Ovary (tissue), 9 donors: ENCODE results near the gene CLDN24. TPM values are rescaled to one million over a fixed set of nuclear protein-coding genes. Genes with fewer than 3 reads are reported as not detected.

ENCODE experiments used
- DNase-seq, 5 donors: peaks; one replicate each; pipeline ENCODE4 v3.0.0-alpha.2; 2019 to 2020
- H3K27ac ChIP-seq, 2 donors: fragments of 200-600 bp; one replicate each; pipeline versions ENCODE4 v1.5.1 to v1.8.0; 2019 to 2022
- H3K27me3 ChIP-seq: fragments of 200-600 bp; one replicate; pipeline ENCODE4 v1.8.0; 2022
- H3K36me3 ChIP-seq: fragments of 200-600 bp; sonication (generic); one replicate; pipeline ENCODE4 v1.5.1; 2019
- H3K4me1 ChIP-seq: one replicate; pipeline ENCODE4 v1.8.1; 2013; ENCODE audit warnings: mild to moderate bottlenecking, moderate library complexity; ENCODE audit not compliant: insufficient read depth
- H3K4me3 ChIP-seq: fragments of 200-600 bp; sonication (generic); one replicate; pipeline ENCODE4 v1.5.1; 2017
- H3K9me3 ChIP-seq, 2 donors: fragments of 200-600 bp in 1 of 2; sonication (generic) in 1 of 2; one replicate each; pipeline versions ENCODE4 v1.5.1 to v1.8.1; 2013 to 2019; ENCODE audit warnings: mild to moderate bottlenecking in 1 of 2, moderate library complexity in 1 of 2
- CTCF ChIP-seq, 3 donors: fragments of 450-650 bp in 2 of 3; fragments of 200-600 bp in 1 of 3; IDR thresholded peaks; one replicate each; pipeline versions ENCODE4 v1.5.1 to v1.8.0; 2016 to 2022; ENCODE audit warnings: antibody characterized with exemption in 3 of 3, mild to moderate bottlenecking in 1 of 3
- EP300 ChIP-seq: sonication (generic); formaldehyde crosslinking; IDR thresholded peaks from one replicate; pipeline ENCODE4 v1.6.1; 2017; ENCODE audit warnings: antibody characterized with exemption
- POLR2A ChIP-seq: fragments of 450-650 bp; IDR thresholded peaks from one replicate; pipeline ENCODE4 v1.6.1; 2017; ENCODE audit warnings: antibody characterized with exemption, mild to moderate bottlenecking, moderate library complexity
- WGBS, 3 donors: extraction: QIAGEN DNeasy Blood & Tissue Kit in 1 of 3; methylation state at CpG; one replicate each; pipeline versions ENCODE4 v1.1.5 to v1.1.7; 2013 to 2017; 5-methylcytosine and 5-hydroxymethylcytosine counted together
- intact Hi-C, 4 donors: fragments of 100-400 bp; cut with DNase I; formaldehyde crosslinking; loops; one replicate each; pipeline versions ENCODE4 v1.11.0 to v1.15.1; 2022 to 2023
- polyA plus RNA-seq, 2 donors: library from polyadenylated mRNA; stranded (reverse); fragments of 200-250 nt in 1 of 2; fragments of 350-450 nt in 1 of 2; fragmentation: Illumina TruSeq in 1 of 2; extraction: RNeasy Lipid Tissue Mini Kit (QIAGEN cat#74804) in 1 of 2; gene quantifications; one replicate each; pipeline ENCODE4 v1.2.3, GENCODE V29; 2013 to 2014
- total RNA-seq, 7 donors: library from RNA; depleted of rRNA in 2 of 7; stranded (reverse); fragments of >200 nt in 2 of 7; fragmentation: NEBNext Ultra II Directional in 3 of 7; extraction: Animal tissue kit (Norgen Biotek cat#: 25700) in 3 of 7; gene quantifications; one replicate each; pipeline versions ENCODE4 v1.1.0 to v1.2.4, GENCODE V29; 2016 to 2023
- donor health status: DM: no; HTN: no; CAD: no; lungs with moderate emphysema.
- donor health status: DM: no; HTN: no; CAD: no.
- donor health status: Bipolar disorder and iron deficiency.
- donor health status: DM: yes; HTN: yes; CAD: no.
- donor health status: DM: no; HTN: no; CAD: no.
- donor health status: DM: yes; HTN: yes; CAD: no.

Gene CLDN24
- total and polyA plus RNA-seq, 9 donors, result not detected

GRCh38 chr4:183337833-183338232 lies 15.6 kb upstream of the CLDN24 start:
- Histone ChIP-seq H3K27ac (no peak overlapping the region), H3K4me3 (no peak overlapping the region), H3K9me3 (no peaks in the 10 kb centered on the region), H3K27me3 (no peaks in the 10 kb centered on the region), H3K36me3 (no peaks in the 10 kb centered on the region), H3K4me1 (peaks cover 2% of the 10 kb centered on the region)
- intact Hi-C loops, result no loop called here
- DNase-seq, result no peak
- TF ChIP-seq EP300, result no peak
- TF ChIP-seq POLR2A, result no peak
- no peak for TF ChIP-seq CTCF (IDR thresholded peaks at IDR 0.05)
- 79 to 92% (median 81%) methylated on average over 7 of the region's 7 CpGs for WGBS, 3 donors

- H3K4me1 ChIP-seq, result no peaks in the 10 kb centered on the region
- no peak for TF ChIP-seq POLR2A
- TF ChIP-seq EP300, result no peak
- TF ChIP-seq CTCF (IDR thresholded peaks at IDR 0.05), result no peak
- no peak overlapping the region for H3K27ac ChIP-seq
- no peaks in the 10 kb centered on the region for H3K27me3 ChIP-seq
- WGBS, 3 donors, result 83 to 85% (median 84%) methylated on average over 9 of the region's 9 CpGs
- intact Hi-C loops, result no loop called here
- no peak for DNase-seq
- no peaks in the 10 kb centered on the region for H3K9me3 ChIP-seq
- no peak overlapping the region for H3K4me3 ChIP-seq
- no peaks in the 10 kb centered on the region for H3K36me3 ChIP-seq
Observed at GRCh38 chr4:183337349-183337748, 15.1 kb upstream of the CLDN24 start.

- no peak overlapping the region for H3K4me3 ChIP-seq
- H3K9me3 ChIP-seq, result no peaks in the 10 kb centered on the region
- no peak for DNase-seq
- no peak overlapping the region for H3K27ac ChIP-seq
- no peaks in the 10 kb centered on the region for H3K36me3 ChIP-seq
- no peaks in the 10 kb centered on the region for H3K27me3 ChIP-seq
- no peaks in the 10 kb centered on the region for H3K4me1 ChIP-seq
- WGBS, 3 donors, result 68 to 69% (median 68%) methylated on average over 3 of the region's 3 CpGs
- TF ChIP-seq EP300 (no peak), CTCF (IDR thresholded peaks at IDR 0.05) (no peak)
- intact Hi-C loops, result no loop called here
Observed at GRCh38 chr4:183335369-183335940, 13.2 kb upstream of the CLDN24 start.

GRCh38 chr4:183333983-183334382 lies 11.8 kb upstream of the CLDN24 start:
- H3K4me1 ChIP-seq, result no peaks in the 10 kb centered on the region
- 88 to 90% (median 89%) methylated on average over 6 of the region's 6 CpGs for whole genome bisulfite sequencing, 3 donors
- TF ChIP-seq CTCF (IDR thresholded peaks at IDR 0.05), result no peak
- no peak for TF ChIP-seq POLR2A
- no peak for TF ChIP-seq EP300
- DNase-seq, result no peak
- H3K27ac ChIP-seq, result no peak overlapping the region
- intact Hi-C loops, result no loop called here
- no peaks in the 10 kb centered on the region for H3K27me3 ChIP-seq
- no peaks in the 10 kb centered on the region for H3K36me3 ChIP-seq
- H3K4me3 ChIP-seq, result no peak overlapping the region
- no peaks in the 10 kb centered on the region for H3K9me3 ChIP-seq
